GM12801 (cell line): ENCODE measurements around the gene CACNG7.

ENCODE experiments used
- TF ChIP-seq, protein P1 (sequence below): IDR thresholded peaks from one replicate; pipeline ENCODE4 v1.5.1; 2011; ENCODE audit warnings: control low read depth; ENCODE audit not compliant: insufficient read length; ENCODE audit errors: extremely low read depth

The CACNG7 gene

DNA sequence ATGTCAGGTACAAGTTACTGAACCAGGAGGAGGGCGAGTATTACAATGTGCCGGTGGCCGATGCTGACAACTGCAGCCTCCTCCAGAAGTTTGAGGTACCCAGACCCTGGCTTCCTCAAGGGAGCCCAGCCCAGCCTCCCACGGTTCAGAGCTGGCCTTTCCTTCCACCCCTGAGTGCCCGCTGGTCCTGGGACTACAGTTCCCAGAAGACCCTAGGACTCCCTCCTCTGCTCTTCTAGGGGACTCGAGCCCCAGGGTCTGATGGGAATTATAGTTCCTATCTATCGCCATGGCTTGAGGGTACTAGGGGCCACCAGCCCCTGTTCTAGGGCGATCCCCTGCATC lies 16.1 kb upstream of the CACNG7 start:
- TF ChIP-seq, protein P1, sequence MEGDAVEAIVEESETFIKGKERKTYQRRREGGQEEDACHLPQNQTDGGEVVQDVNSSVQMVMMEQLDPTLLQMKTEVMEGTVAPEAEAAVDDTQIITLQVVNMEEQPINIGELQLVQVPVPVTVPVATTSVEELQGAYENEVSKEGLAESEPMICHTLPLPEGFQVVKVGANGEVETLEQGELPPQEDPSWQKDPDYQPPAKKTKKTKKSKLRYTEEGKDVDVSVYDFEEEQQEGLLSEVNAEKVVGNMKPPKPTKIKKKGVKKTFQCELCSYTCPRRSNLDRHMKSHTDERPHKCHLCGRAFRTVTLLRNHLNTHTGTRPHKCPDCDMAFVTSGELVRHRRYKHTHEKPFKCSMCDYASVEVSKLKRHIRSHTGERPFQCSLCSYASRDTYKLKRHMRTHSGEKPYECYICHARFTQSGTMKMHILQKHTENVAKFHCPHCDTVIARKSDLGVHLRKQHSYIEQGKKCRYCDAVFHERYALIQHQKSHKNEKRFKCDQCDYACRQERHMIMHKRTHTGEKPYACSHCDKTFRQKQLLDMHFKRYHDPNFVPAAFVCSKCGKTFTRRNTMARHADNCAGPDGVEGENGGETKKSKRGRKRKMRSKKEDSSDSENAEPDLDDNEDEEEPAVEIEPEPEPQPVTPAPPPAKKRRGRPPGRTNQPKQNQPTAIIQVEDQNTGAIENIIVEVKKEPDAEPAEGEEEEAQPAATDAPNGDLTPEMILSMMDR = no peak

DNA sequence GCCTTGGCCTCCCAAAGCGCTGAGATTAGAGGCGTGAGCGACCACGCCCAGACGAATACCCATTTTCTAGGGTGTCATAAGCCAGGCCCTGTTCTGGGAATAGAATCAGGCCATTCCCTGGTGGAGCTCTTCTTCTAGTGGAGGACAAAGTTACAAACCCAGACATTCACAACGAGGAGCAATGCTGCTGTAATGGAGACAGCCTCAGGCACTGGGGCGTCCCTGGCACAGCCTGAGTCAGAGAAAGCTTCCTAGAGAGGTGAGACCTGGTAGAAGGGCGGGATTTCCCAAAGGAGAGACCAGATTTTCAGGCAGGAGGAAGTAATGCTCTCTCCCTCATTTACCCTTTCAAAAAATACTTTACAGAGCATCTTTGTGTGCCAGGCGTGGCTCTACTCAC lies 14.4 kb upstream of the CACNG7 start:
- TF ChIP-seq, protein P1 = no peak

DNA sequence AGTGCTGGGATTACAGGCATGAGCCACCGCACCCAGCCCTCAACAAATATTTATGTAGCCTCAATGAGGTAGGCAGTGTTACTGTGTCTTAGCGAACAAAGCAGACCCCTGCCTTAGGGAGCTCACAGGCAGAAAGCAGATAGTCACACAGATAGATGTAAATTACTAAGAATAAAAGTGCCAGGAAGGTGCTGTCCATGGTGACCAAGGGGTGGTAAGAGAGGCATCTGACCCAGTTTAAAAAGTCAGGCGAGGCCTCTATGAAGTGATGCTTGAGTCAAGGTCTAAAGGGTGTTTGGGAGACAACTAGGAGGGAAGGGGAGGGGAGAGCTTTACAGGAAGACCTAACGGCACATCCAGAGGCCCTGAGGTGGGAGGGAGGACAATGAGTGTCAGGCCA lies 12.4 kb upstream of the CACNG7 start:
- TF ChIP-seq, protein P1 = no peak

DNA sequence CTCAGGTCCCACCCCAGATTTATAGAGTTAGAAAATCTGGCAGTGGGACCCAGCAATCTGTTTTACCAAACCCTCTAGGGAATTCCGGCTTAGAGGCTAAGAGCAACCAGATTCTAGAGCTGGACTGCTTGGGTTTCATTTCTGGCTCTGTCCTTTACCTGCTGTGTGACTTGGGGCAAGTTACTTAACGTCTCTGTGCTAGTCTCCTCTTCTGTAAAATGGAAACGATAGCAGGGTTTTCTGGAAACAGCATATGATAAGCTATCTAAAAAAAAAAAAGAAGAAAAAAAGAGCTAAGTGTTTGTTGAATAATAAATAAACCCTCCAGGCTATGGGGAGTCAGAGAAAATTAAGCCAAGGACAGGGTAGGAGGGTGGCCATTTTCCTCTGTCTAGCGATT lies 11.6 kb upstream of the CACNG7 start:
- TF ChIP-seq, protein P1 = no peak

DNA sequence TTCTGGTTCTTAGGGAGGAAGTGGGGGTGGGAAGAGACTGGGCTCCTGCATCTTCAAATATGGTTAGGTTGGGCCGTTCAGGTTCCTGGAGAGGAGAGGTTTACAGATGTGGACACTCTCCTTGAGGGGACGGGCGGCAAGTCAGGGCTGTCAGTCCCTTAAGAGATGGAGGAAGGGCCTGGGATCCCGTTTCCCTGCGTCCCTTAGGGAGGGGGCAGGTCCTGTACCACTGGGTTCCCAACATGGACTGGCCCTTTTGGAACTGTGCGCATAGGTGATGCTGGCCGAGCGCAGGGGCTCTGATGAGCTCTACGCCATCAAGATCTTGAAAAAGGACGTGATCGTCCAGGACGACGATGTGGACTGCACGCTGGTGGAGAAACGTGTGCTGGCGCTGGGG lies 10.9 kb upstream of the CACNG7 start:
- TF ChIP-seq, protein P1 = no peak

DNA sequence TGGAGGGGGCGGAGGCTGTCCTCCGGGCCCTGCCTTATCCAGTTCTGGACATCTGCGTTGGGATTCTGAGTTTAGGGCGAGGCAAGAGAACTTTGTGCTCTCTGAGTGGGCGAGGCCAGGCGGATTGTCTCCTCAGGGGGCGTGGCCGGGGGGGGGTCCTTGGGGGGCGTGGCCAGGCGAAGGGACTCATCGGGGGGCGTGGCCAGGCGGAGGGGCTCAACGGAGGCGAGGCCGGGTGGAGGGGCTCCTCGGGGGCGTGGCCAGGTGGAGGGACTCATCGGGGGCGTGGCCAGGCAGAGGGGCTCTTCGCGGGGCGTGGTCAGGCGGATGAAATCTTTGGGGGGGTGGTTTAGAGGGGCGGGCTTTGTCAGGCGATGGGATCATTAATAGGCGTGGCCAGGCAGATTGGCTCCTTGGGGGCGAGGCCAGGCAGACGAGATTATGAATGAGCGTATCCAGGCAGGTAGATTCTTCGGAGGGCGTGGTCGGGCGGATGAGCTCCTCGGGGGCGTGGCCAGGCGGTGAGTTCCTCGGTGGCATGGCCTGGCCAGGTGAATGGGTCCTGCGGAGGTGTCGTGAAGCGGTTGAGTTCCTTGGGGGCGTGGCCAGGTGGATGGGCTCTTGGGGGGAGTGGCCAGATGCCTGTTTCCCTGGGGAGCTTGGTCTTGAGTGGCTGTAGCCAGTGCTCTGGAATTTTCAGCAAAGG lies 10.3 kb upstream of the CACNG7 start:
- TF ChIP-seq, protein P1 = no peak

DNA sequence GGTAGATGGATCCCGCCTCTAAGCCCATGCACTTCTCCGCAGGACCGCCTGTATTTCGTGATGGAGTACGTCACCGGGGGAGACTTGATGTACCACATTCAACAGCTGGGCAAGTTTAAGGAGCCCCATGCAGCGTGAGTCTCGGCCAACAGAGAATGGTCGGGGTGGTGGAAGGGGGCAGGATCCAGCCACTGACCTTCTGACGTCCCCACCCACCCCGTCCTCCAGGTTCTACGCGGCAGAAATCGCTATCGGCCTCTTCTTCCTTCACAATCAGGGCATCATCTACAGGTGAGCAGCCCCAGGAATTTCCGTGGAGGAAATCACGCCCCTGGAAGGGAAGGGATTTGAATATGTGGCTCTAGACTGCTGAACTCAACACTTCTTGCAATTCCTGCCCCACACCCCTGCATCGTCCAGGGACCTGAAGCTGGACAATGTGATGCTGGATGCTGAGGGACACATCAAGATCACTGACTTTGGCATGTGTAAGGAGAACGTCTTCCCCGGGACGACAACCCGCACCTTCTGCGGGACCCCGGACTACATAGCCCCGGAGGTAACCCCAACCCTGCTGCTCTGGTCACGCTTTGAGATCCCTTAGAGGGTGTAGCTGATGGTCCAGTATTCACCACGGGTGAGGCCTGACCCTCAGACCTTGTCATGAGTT lies 8.8 kb upstream of the CACNG7 start:
- TF ChIP-seq, protein P1 = no peak
